Uterus (tissue), 2 donors: Measurements from ENCODE around the gene GGA2.

Source experiments
- POLR2A ChIP-seq, 2 donors: fragments of 450-650 bp; IDR thresholded peaks; one replicate each; pipeline ENCODE4 v1.6.1; 2016; ENCODE audit warnings: antibody characterized with exemption in 2 of 2, mild to moderate bottlenecking in 1 of 2, moderate library complexity in 1 of 2
- TF ChIP-seq, protein P1 (sequence below), 4 experiments: fragments of 200-600 bp in 2 of 4; fragments of 450-650 bp in 2 of 4; sonication (generic) in 2 of 4; IDR thresholded peaks; one replicate each; pipeline ENCODE4 v1.5.1; 2016 to 2019; ENCODE audit warnings: antibody characterized with exemption in 4 of 4, mild to moderate bottlenecking in 2 of 4, moderate library complexity in 1 of 4

- TF ChIP-seq, protein P1, sequence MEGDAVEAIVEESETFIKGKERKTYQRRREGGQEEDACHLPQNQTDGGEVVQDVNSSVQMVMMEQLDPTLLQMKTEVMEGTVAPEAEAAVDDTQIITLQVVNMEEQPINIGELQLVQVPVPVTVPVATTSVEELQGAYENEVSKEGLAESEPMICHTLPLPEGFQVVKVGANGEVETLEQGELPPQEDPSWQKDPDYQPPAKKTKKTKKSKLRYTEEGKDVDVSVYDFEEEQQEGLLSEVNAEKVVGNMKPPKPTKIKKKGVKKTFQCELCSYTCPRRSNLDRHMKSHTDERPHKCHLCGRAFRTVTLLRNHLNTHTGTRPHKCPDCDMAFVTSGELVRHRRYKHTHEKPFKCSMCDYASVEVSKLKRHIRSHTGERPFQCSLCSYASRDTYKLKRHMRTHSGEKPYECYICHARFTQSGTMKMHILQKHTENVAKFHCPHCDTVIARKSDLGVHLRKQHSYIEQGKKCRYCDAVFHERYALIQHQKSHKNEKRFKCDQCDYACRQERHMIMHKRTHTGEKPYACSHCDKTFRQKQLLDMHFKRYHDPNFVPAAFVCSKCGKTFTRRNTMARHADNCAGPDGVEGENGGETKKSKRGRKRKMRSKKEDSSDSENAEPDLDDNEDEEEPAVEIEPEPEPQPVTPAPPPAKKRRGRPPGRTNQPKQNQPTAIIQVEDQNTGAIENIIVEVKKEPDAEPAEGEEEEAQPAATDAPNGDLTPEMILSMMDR (IDR thresholded peaks at IDR 0.05), result no peak
- TF ChIP-seq POLR2A (IDR thresholded peaks at IDR 0.05), result no peak
Measured at GRCh38 chr16:23511731-23512130, 1.4 kb upstream of the GGA2 start.
